ENCODE results near the gene FAM234A.
A peak's percentile ranks its signal among the peaks of the same experiment; 100 is the strongest.
"Not testable (repeated sequence)": the region's sequence is repeated elsewhere in the genome, so short reads cannot be mapped to it uniquely, and the experiment has no call there.

The FAM234A gene

GRCh38 chr16:234468-235305, at the start of gene FAM234A:
Gene FAM234A, plus strand, starts transcription at chr16:234821. Its CDS starts 19,593 bp downstream, at chr16:254414.
- DNase-seq (ENCODE audit: low read depth): peak; percentile 66

GRCh38 chr16:185213-185612, 49.4 kb upstream of the FAM234A start:
- H3K4me3 ChIP-seq (ENCODE audit: low read depth, low read length): no peak overlapping the region

More at GRCh38 chr16:234468-235305, at the start of gene FAM234A:
- H3K4me3 ChIP-seq (ENCODE audit: low read depth, low read length): peak within 1 kb of the TSS; percentile 96

GRCh38 chr16:185691-186090, 48.9 kb upstream of the FAM234A start:
- no peak overlapping the region for H3K4me3 ChIP-seq (ENCODE audit: low read depth, low read length)
- DNase-seq (ENCODE audit: low read depth): no peak

More at GRCh38 chr16:185213-185612, 49.4 kb upstream of the FAM234A start:
- no peak for DNase-seq (ENCODE audit: low read depth)

- no peak for DNase-seq (ENCODE audit: low read depth)
- no peak overlapping the region for H3K4me3 ChIP-seq (ENCODE audit: low read depth, low read length)
Measured at GRCh38 chr16:187330-187729, 47.3 kb upstream of the FAM234A start.

- no peak for DNase-seq (ENCODE audit: low read depth)
- H3K4me3 ChIP-seq (ENCODE audit: low read depth, low read length): no peak overlapping the region
Measured at GRCh38 chr16:188674-189073, 45.9 kb upstream of the FAM234A start.

GRCh38 chr16:189604-190186, 44.9 kb upstream of the FAM234A start:
- no peak for DNase-seq (ENCODE audit: low read depth)
- H3K4me3 ChIP-seq (ENCODE audit: low read depth, low read length): no peak overlapping the region

- H3K4me3 ChIP-seq (ENCODE audit: low read depth, low read length): no peak overlapping the region
Measured at GRCh38 chr16:191831-192230, 42.8 kb upstream of the FAM234A start.

GRCh38 chr16:192686-193085, 41.9 kb upstream of the FAM234A start:
- DNase-seq (ENCODE audit: low read depth): no peak
- no peak overlapping the region for H3K4me3 ChIP-seq (ENCODE audit: low read depth, low read length)

More at GRCh38 chr16:191831-192230, 42.8 kb upstream of the FAM234A start:
- no peak for DNase-seq (ENCODE audit: low read depth)

GRCh38 chr16:193441-193840, 41.2 kb upstream of the FAM234A start:
- H3K4me3 ChIP-seq (ENCODE audit: low read depth, low read length): no peak overlapping the region
- DNase-seq (ENCODE audit: low read depth): no peak

- no peak overlapping the region for H3K4me3 ChIP-seq (ENCODE audit: low read depth, low read length)
- peak; percentile 31 for DNase-seq (ENCODE audit: low read depth)
Measured at GRCh38 chr16:194516-194915, 40.1 kb upstream of the FAM234A start.

GRCh38 chr16:200388-200787, 34.2 kb upstream of the FAM234A start:
- DNase-seq (ENCODE audit: low read depth): peak; percentile 22
- no peak overlapping the region for H3K4me3 ChIP-seq (ENCODE audit: low read depth, low read length)

GRCh38 chr16:203246-203645, 31.4 kb upstream of the FAM234A start:
- H3K4me3 ChIP-seq (ENCODE audit: low read depth, low read length): no peak overlapping the region
- DNase-seq (ENCODE audit: low read depth): no peak

GRCh38 chr16:204046-204445, 30.6 kb upstream of the FAM234A start:
- not testable (repeated sequence) for H3K4me3 ChIP-seq (ENCODE audit: low read depth, low read length); DNase-seq (ENCODE audit: low read depth)

GRCh38 chr16:209359-209758, 25.3 kb upstream of the FAM234A start:
- not testable (repeated sequence) for H3K4me3 ChIP-seq (ENCODE audit: low read depth, low read length); DNase-seq (ENCODE audit: low read depth)

- DNase-seq (ENCODE audit: low read depth); H3K4me3 ChIP-seq (ENCODE audit: low read depth, low read length): not testable (repeated sequence)
Measured at GRCh38 chr16:211631-212180, 22.9 kb upstream of the FAM234A start.

- no peak for DNase-seq (ENCODE audit: low read depth)
- no peak overlapping the region for H3K4me3 ChIP-seq (ENCODE audit: low read depth, low read length)
Measured at GRCh38 chr16:212999-213398, 21.6 kb upstream of the FAM234A start.

- DNase-seq (ENCODE audit: low read depth): no peak
- H3K4me3 ChIP-seq (ENCODE audit: low read depth, low read length): no peak overlapping the region
Measured at GRCh38 chr16:220021-220420, 14.6 kb upstream of the FAM234A start.

- no peak for DNase-seq (ENCODE audit: low read depth)
- H3K4me3 ChIP-seq (ENCODE audit: low read depth, low read length): peak overlapping the region; percentile 97
Measured at GRCh38 chr16:228151-228851, 6.3 kb upstream of the FAM234A start.

GRCh38 chr16:228852-229730, 5.5 kb upstream of the FAM234A start, which contains the start of gene LUC7L:
Gene LUC7L, minus strand, starts transcription at chr16:229449. Its CDS starts 110 bp downstream, at chr16:229339.
- DNase-seq (ENCODE audit: low read depth): peak; percentile 52
- peak within 1 kb of the TSS; percentile 97 for H3K4me3 ChIP-seq (ENCODE audit: low read depth, low read length)

Measured in skeletal muscle cell (primary cell).